ENCODE results near the gene COL18A1. TPM values are rescaled to one million over a fixed set of nuclear protein-coding genes. Genes with fewer than 3 reads are reported as not detected.
A peak's percentile ranks its signal among the peaks of the same experiment; 100 is the strongest.

COL18A1 gene
- total RNA-seq, 2 experiments from 2014 or later, result 8.0 to 8.8 TPM

DNA sequence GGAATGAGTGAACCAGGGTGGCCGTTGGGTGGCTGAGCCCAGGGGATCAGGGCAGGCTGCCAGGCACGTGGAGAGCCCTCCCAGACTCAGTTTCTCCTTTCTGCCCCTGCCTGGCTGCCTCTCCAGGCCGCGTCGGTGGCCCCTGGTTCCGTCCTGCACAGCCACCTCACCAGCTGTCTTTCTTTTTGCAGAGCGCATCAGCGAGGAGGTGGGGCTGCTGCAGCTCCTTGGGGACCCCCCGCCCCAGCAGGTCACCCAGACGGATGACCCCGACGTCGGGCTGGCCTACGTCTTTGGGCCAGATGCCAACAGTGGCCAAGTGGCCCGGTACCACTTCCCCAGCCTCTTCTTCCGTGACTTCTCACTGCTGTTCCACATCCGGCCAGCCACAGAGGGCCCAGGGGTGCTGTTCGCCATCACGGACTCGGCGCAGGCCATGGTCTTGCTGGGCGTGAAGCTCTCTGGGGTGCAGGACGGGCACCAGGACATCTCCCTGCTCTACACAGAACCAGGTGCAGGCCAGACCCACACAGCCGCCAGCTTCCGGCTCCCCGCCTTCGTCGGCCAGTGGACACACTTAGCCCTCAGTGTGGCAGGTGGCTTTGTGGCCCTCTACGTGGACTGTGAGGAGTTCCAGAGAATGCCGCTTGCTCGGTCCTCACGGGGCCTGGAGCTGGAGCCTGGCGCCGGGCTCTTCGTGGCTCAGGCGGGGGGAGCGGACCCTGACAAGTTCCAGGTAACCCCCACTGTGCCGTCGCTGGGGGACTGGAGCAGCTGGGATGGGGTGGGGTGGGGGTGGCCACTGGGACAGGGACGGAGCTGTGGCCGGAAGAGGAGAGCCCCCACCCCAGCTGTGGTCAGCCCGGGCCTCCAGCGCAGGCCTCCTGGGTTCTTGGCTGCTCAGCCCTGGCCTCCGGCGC lies 63.3 kb downstream of the COL18A1 start:
- DNase-seq (no peak), ATAC-seq (no peak)
- intact Hi-C loops (cut with DNase I, micrococcal nuclease), result no loop called here
- peaks cover 9% of the 10 kb centered on the region for H3K4me1 Mint-ChIP-seq
- ChIA-PET POLR2A (no interaction called here), CTCF (no interaction called here)
- no peak overlapping the region for H3K27ac Mint-ChIP-seq
- no peaks in the 10 kb centered on the region for H3K9me3 Mint-ChIP-seq (ENCODE audit: low read depth)
- H3K27me3 Mint-ChIP-seq, result peaks cover 3% of the 10 kb centered on the region
- H3K4me3 Mint-ChIP-seq, result no peak overlapping the region
- H3K36me3 Mint-ChIP-seq (ENCODE audit: low read depth), result no peaks in the 10 kb centered on the region

DNA sequence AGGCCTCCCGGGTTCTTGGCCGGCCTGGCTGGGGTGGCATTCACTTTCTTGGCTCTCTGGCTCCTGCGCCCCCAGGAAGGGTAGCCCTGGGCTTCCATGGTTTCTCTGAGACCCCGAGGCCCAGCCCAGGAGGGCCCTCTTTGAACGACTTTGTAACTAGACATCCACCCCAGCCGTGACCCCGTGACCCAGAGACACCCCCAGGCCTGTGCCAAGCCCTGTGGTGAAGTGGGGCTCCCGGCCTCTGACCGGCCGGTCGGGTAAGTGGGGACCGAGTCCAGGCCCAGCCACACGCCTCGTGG lies 64.0 kb downstream of the COL18A1 start:
- ATAC-seq (no peak), DNase-seq (no peak)
- no peak overlapping the region for H3K27ac Mint-ChIP-seq
- POLR2A ChIA-PET, result no interaction called here
- no peaks in the 10 kb centered on the region for H3K36me3 Mint-ChIP-seq (ENCODE audit: low read depth)
- intact Hi-C loops (cut with DNase I, micrococcal nuclease), result no loop called here
- H3K27me3 Mint-ChIP-seq, result peaks cover 3% of the 10 kb centered on the region
- H3K4me3 Mint-ChIP-seq, result no peak overlapping the region
- no peaks in the 10 kb centered on the region for H3K9me3 Mint-ChIP-seq (ENCODE audit: low read depth)
- CTCF ChIA-PET, result no interaction called here
- peaks cover 9% of the 10 kb centered on the region for H3K4me1 Mint-ChIP-seq

DNA sequence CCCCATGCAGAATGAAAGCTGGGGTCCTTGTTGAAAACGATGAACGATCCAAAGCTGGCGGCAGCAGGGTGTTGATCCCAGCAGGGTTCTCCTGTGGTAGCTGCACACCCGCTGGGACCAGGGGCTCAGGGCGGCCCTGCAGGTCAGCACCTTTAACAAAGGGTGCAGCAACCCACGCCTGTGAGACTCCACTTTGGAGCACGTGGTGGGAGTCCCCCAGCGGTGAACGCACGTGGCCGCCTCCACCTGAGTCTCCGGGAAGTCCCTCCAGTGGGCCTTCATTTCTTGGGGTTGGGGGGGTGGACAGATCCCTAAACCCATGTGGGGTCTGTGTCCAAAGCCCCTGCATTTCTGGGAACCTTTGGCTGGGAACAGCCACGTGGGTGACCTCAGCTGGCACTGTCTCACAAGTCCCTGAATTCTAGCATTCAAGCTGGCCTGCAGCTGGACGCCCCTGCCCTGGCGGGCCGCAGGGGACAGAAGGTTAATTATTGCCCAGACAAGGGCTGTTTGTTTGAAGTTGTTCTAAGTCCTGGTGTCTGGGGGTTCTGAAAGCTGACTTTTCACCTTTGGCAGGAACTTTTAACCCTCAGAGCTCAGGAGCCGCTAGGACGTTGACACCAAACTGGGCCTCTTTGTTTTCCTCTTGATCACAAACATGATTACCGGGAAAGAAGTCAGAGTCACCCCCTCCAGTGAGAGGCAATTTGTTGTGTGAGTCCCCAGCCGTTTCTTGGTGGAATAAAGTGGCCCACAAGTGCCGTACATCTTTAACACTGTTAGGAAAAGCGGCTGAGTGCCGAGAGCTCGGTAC lies 64.5 kb downstream of the COL18A1 start:
- no peaks in the 10 kb centered on the region for H3K9me3 Mint-ChIP-seq (ENCODE audit: low read depth)
- CTCF ChIA-PET, result no interaction called here
- POLR2A ChIA-PET, result no interaction called here
- peaks cover 9% of the 10 kb centered on the region for H3K4me1 Mint-ChIP-seq
- intact Hi-C loops (cut with DNase I, micrococcal nuclease), result no loop called here
- peaks cover 3% of the 10 kb centered on the region for H3K27me3 Mint-ChIP-seq
- DNase-seq (no peak), ATAC-seq (no peak)
- H3K36me3 Mint-ChIP-seq (ENCODE audit: low read depth), result no peaks in the 10 kb centered on the region
- no peak overlapping the region for H3K27ac Mint-ChIP-seq
- no peak overlapping the region for H3K4me3 Mint-ChIP-seq

DNA sequence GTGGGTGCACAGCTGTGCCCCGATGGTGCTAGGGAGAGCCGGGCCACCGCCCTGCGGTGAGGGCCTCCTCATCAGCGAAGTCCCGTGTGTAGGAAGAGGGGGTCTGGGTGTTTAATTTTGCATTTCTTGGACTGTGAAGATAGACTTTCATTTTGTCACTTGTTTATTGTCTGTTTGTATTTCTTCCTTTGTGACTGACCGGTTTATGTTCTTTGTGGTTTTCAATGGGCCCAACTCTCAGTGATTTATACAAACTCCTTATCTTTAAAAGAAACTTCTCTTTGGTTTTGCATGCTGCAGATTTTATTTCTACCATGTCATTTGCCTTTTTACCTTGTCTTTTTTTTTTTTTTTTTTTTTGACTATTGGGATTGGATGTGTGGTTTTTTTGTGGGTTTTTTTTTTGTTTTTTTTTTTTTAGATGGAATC lies 65.1 kb downstream of the COL18A1 start:
- no peak for ATAC-seq
- Mint-ChIP-seq H3K27me3 (peaks cover 3% of the 10 kb centered on the region), H3K36me3 (ENCODE audit: low read depth) (no peaks in the 10 kb centered on the region), H3K4me3 (no peak overlapping the region), H3K4me1 (peaks cover 9% of the 10 kb centered on the region), H3K9me3 (ENCODE audit: low read depth) (no peaks in the 10 kb centered on the region), H3K27ac (no peak overlapping the region)
- intact Hi-C loops (cut with DNase I, micrococcal nuclease), result no loop called here
- CTCF ChIA-PET, result no interaction called here
- POLR2A ChIA-PET, result no interaction called here
- no peak for DNase-seq

DNA sequence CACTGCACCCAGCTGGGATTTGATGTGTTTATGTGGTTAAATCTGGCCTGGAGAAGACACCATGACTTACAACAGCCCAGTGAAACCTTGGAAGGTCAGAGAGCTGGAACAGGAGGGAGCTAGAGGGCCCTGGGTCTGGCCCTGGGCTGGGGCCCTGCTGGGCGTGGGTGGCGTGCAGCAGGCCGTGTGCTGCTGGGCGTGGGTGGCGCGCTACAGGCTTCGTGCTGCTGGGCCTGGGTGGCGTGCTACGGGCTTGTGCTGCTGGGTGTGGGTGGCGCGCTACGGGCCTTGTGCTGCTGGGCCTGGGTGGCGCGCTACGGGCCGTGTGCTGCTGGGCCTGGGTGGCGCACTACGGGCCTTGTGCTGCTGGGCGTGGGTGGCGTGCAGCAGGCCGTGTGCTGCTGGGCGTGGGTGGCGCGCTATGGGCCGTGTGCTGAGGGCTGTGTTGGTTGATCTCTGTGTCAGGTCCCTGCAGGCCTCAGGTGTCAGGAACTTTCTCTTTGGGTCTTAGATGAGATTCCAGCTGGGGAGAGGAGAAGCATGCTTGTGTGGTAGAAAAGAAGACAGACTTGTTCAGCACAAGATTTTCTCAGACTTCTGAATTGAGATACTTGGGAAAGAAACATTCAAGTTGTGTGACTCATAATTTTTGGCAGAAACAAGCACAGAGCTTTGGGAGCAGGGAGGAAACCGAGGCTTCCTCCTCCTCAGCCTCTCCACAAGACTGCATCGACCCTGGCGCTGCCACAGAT lies 66.0 kb downstream of the COL18A1 start:
- ChIA-PET POLR2A (no interaction called here), CTCF (interaction anchor here (0.6 to 1.1 kb wide), 3 partner anchors 10 to 127 kb away, joined by 3 read pairs; no protein-coding TSS in a partner anchor)
- intact Hi-C loops (cut with DNase I, micrococcal nuclease), result no loop called here
- DNase-seq (no peak), ATAC-seq (peak; percentile 30)
- no peak overlapping the region for H3K4me3 Mint-ChIP-seq
- H3K9me3 Mint-ChIP-seq (ENCODE audit: low read depth), result no peaks in the 10 kb centered on the region
- peaks cover 9% of the 10 kb centered on the region for H3K4me1 Mint-ChIP-seq
- no peak overlapping the region for H3K27ac Mint-ChIP-seq
- H3K27me3 Mint-ChIP-seq, result no peaks in the 10 kb centered on the region
- H3K36me3 Mint-ChIP-seq (ENCODE audit: low read depth), result no peaks in the 10 kb centered on the region

DNA sequence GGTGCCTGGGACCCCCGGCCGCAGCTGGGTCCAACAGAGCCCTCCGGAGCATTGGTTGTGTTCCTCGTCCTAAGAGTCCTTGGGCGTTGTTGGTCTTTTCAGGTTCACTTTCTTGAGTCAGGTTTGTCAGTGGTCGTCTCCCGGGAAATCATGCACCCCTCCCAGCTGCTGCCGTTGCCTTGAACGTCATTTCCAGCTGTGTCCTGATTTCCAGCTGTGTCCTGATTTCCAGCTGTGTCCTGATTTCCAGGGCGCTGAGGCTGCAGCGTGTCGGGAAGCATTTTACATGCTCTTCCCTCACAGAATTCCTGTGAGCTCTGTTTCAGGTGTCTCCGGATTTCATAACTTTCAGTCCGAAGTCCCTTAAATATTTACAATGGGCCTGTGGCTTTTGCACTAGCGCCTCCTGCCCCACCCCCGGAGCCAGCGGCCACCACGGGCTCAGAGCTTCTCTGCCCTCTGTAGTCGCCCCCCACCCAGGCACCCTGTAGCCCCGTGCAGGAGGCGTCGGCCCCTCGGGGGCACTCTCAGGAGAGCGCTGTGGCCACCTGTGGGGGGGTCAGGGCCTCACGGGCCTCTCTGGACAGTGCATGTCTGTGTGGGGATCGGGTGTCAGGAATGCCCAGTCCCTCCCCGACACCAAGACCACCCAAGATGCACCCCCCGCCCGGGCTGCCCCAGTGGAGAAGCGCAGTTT lies 66.7 kb downstream of the COL18A1 start:
- intact Hi-C loops (cut with DNase I, micrococcal nuclease), result no loop called here
- DNase-seq (no peak), ATAC-seq (no peak)
- Mint-ChIP-seq H3K9me3 (ENCODE audit: low read depth) (no peaks in the 10 kb centered on the region), H3K36me3 (ENCODE audit: low read depth) (no peaks in the 10 kb centered on the region), H3K27me3 (no peaks in the 10 kb centered on the region), H3K27ac (no peak overlapping the region), H3K4me1 (peaks cover 11% of the 10 kb centered on the region), H3K4me3 (no peak overlapping the region)
- POLR2A ChIA-PET, result no interaction called here
- CTCF ChIA-PET, result interaction anchor here (0.9 to 1.1 kb wide), 2 partner anchors 10 to 126 kb away, joined by 3 read pairs; no protein-coding TSS in a partner anchor

DNA sequence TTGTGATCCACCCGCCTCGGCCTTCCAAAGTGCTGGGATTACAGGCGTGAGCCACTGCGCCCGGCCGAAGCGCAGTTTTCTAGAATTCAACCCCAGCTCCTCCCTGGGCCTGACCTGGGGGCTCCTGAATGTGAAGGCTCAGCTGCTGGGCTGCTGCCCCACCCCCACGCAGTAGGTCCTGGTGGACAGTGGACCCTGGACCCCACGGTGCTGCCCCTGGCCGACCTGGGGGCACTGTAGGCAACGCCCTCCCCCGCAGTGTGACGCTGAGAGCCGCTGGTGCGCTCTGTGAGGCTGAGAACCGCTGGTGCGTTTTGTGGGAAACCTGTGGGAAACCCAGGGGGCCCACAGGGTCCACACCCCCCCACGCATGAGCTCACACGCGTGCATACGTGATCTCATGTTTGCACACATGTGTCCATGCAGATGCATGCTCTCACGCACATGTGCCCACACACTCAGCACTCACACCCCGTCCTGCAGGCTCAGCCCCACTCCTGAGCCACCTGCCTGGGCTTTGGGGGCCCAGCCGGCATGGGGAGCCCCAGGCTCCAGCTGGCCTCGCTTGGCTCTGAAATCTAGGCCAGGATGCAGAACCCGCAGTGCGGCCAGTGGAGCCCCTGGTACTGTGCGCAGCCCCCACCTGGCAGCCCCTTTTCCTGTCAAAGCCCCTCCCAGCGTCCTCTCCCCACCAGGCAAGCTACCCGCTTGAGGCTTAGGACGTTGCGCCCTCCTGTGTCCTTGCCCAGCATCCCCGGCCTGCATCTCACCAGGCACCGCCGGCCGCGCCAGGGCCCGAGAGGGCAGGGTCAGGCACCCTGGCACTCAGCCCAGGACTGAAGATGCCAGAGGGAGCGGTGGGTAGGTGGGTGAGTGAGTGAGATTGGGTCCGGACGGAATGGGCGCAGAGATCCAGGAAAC lies 67.7 kb downstream of the COL18A1 start:
- H3K36me3 Mint-ChIP-seq (ENCODE audit: low read depth), result no peaks in the 10 kb centered on the region
- CTCF ChIA-PET, result interaction anchor here (0.7 kb wide), 1 partner anchor 501 kb away, joined by 3 read pairs; no protein-coding TSS in a partner anchor
- no peak overlapping the region for H3K27ac Mint-ChIP-seq
- no peaks in the 10 kb centered on the region for H3K9me3 Mint-ChIP-seq (ENCODE audit: low read depth)
- POLR2A ChIA-PET, result no interaction called here
- ATAC-seq (no peak), DNase-seq (no peak)
- intact Hi-C loops (cut with DNase I, micrococcal nuclease), result no loop called here
- peaks cover 12% of the 10 kb centered on the region for H3K4me1 Mint-ChIP-seq
- H3K27me3 Mint-ChIP-seq, result no peaks in the 10 kb centered on the region
- no peak overlapping the region for H3K4me3 Mint-ChIP-seq

DNA sequence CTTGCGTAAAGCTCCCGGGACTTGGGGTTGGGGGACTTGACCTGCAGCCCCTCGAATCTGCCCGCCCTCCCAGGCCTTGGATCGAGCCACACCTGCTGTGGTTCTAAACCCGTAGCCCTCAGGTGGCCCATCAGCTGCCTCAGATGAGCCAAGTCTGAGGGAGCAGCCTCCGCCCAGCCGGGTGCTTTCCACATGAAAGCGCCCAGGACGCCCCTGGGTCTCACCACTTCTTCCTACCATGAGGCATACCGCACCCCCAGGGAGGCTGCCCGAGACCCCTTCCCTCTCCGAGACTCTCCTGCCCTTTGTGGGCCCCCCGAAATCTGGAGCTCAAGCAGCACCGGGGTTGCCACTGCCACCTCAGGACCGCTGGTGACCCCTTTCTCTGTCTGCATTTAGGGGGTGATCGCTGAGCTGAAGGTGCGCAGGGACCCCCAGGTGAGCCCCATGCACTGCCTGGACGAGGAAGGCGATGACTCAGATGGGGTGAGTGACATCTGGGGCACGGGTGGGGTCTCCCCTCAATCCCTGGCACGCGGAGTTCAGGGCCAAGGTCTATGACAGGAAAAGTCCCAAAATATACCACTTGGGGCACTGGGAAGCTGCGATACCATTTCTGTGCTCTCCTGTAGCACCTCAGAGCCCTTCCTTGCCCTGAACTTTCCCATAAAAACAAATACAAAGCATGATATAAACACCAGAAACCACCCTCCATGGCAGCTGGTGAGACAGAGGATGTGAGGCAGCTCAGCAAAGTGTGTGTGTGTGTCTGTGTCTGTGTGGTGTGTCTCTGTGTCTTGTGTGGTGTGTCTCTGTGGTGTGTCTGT lies 68.7 kb downstream of the COL18A1 start:
- ChIA-PET CTCF (interaction anchor here (0.7 kb wide), 1 partner anchor 500 kb away, joined by 3 read pairs; no protein-coding TSS in a partner anchor), POLR2A (no interaction called here)
- ATAC-seq, result no peak
- intact Hi-C loops (cut with DNase I, micrococcal nuclease), result no loop called here
- DNase-seq, result no peak
- no peak overlapping the region for H3K4me3 Mint-ChIP-seq
- no peaks in the 10 kb centered on the region for H3K27me3 Mint-ChIP-seq
- H3K9me3 Mint-ChIP-seq (ENCODE audit: low read depth), result no peaks in the 10 kb centered on the region
- peaks cover 21% of the 10 kb centered on the region for H3K4me1 Mint-ChIP-seq
- H3K27ac Mint-ChIP-seq, result no peak overlapping the region
- no peaks in the 10 kb centered on the region for H3K36me3 Mint-ChIP-seq (ENCODE audit: low read depth)

DNA sequence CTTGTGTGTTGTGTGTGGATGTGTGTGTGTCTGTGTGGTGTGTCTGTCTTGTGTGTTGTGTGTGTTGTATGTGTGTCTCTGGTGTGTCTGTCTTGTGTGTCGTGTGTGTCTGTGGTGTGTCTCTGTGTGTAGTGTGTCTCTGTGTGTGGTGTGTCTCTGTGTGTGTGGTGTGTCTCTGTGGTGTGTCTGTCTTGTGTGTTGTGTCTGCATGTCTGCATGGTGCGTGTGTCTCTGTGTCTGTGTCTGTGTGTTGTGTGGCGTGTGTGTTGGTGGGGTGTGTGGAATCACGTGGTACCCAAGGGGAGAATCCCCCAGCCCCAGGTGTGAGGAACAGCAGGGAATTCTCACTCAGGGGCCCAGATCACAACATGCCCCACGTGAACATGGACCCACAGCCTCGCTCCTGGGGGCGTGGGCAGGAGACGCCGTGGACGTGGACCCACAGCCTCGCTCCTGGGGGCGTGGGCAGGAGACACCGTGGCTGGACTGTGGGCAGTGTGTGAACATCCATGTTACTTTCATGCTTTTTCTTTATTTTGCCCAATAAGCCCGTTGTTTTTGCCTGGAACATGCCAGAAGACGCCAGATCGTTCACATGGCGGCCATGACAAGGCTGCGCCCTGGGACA lies 69.5 kb downstream of the COL18A1 start:
- ChIA-PET POLR2A (no interaction called here), CTCF (no interaction called here)
- DNase-seq (no peak), ATAC-seq (no peak)
- H3K27me3 Mint-ChIP-seq, result no peaks in the 10 kb centered on the region
- intact Hi-C loops (cut with DNase I, micrococcal nuclease), result no loop called here
- H3K4me1 Mint-ChIP-seq, result peaks cover 28% of the 10 kb centered on the region
- H3K36me3 Mint-ChIP-seq (ENCODE audit: low read depth), result no peaks in the 10 kb centered on the region
- H3K9me3 Mint-ChIP-seq (ENCODE audit: low read depth), result no peaks in the 10 kb centered on the region
- no peak overlapping the region for H3K27ac Mint-ChIP-seq
- H3K4me3 Mint-ChIP-seq, result no peak overlapping the region
